T-helper 1 cell treated with Interleukin-12 subunit alpha and Interleukin-12 subunit beta and Interleukin-4 antibody, amounts not matched to agents 30 ng/mL and 1 ng/mL, for 36 hours (primary cell): ENCODE results near the gene DIABLO. TPM values are rescaled to one million over a fixed set of nuclear protein-coding genes. Genes with fewer than 3 reads are reported as not detected.

Experiments
- intact Hi-C: fragments of 100-400 bp; cut with micrococcal nuclease; formaldehyde crosslinking; loops from one replicate; pipeline ENCODE4 v1.15.1; 2024
- total RNA-seq: library from RNA; stranded (reverse); gene quantifications from 2 replicates; pipeline ENCODE4 v1.2.3, GENCODE V29; 2022

Gene DIABLO
- total RNA-seq, 1 donor from 2014 or later = 44.2 TPM

DNA sequence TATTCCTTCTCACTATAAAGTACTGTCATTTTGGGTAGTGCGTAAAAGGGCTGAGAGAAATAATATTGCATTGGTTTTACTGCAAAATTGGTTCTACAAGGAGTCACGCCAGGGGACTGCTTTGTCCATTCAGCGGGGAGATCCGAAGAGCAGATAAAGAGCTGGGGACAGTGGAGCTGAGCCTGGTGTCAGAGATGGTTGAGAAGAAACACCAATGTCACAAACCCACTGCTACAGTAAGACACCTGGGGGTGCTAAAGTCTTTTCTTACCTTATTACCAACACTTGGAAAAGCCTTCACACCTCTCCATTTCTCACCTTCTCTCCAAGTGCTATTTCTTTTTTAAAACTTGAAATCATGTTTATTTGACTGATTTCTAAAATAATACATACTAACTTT lies 66.0 kb downstream of the DIABLO start:
- intact Hi-C loops = loop anchor here (2.0 kb wide), 1 partner anchor 31 kb away; no protein-coding TSS in a partner anchor

DNA sequence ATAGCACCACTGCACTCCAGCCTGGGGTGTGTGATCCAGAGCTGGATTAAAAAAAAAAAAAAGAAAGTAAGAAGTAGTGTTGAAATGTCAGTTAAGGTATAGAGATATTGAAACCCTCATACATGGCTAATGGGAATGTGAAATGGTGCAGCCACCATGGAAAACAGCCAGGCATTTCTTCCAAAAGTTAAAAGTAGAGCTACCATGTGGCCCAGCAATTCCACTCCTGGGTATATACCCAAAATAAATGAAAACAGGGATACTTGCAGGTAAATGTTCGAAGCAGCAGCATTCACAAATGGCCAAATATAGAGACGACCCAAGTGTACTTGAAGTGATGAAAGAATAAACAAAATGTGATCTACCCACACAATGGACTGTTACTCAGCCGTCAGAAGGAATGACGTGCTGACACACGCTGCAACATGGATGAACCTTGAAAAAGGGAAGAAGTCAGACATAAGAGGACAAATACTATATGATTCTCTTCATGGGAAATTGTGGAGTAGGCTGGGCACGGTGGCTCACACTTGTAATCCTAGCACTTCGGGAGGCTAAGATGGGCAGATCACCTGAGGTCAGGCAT lies 67.1 kb downstream of the DIABLO start:
- intact Hi-C loops = no loop called here

Other genes starting within 250 kb of the DIABLO start
- 5.2 and 6.2 TPM in 2 replicates for gene BCL7A, start 204.2 kb downstream of the DIABLO start, total RNA-seq
- 57.6 and 59.2 TPM in 2 replicates for gene MLXIP, start 147.3 kb downstream of the DIABLO start, total RNA-seq
- gene IL31, start 51.8 kb downstream of the DIABLO start, total RNA-seq = 0.24 TPM in 1 of 2 replicates, not detected in the other
- gene LRRC43, start 42.9 kb downstream of the DIABLO start, total RNA-seq = 0.29 TPM in 1 of 2 replicates, not detected in the other
- gene B3GNT4, start 22.3 kb downstream of the DIABLO start, total RNA-seq = 0.12 and 0.32 TPM in 2 replicates
- gene VPS33A, start 40.4 kb upstream of the DIABLO start, total RNA-seq = 31.9 and 32.8 TPM in 2 replicates
- gene CLIP1, start 196.6 kb upstream of the DIABLO start, total RNA-seq = 91.3 and 94.0 TPM in 2 replicates